B cell (primary cell): Measurements from ENCODE around the gene GDA. TPM values are rescaled to one million over a fixed set of nuclear protein-coding genes. Genes with fewer than 3 reads are reported as not detected.

Experiments
- ATAC-seq: fragments of 200-7000 bp; cut with Tn5 transposase; one replicate; pipeline ENCODE4 v1.10.0; 2021; ENCODE audit warnings: low read depth, mild to moderate bottlenecking, moderate number of reproducible peaks, moderate library complexity
- CTCF ChIA-PET: fragments of 350-600 bp; sonication (Branson Sonifier 250); formaldehyde crosslinking; loops from one replicate; lab custom pipeline; 2021; ENCODE audit warnings: antibody characterized with exemption, inconsistent platforms; lab: Charles Lee
- POLR2A ChIA-PET: fragments of 350-600 bp; sonication (Branson Sonifier 250); formaldehyde crosslinking; loops from one replicate; lab custom pipeline; 2021; ENCODE audit warnings: antibody characterized with exemption; lab: Charles Lee
- DNase-seq: peaks from one replicate; pipeline ENCODE4 v3.0.0; 2013
- H2AFZ ChIP-seq: 2 replicates; pipeline ENCODE4 v1.6.1; 2012; ENCODE audit warnings: mild to moderate bottlenecking, low read depth, low read length; ENCODE audit not compliant: insufficient read depth, poor library complexity, severe bottlenecking
- H3K27ac ChIP-seq, 2 donors: 1 replicate in 1 of 2; 2 replicates in 1 of 2; pipeline ENCODE4 v1.5.1; 2012 to 2013; ENCODE audit warnings: low read length in 2 of 2, mild to moderate bottlenecking in 2 of 2, moderate library complexity in 1 of 2
- H3K27me3 ChIP-seq, 4 experiments: fragments of 200-600 bp in 1 of 4; sonication (generic) in 1 of 4; replicated peaks in 1 of 4; 1 replicate in 2 of 4; 2 replicates in 2 of 4; pipeline versions ENCODE4 v1.6.1 to v1.7.0; 2013 to 2016; ENCODE audit warnings: low read length in 3 of 4, mild to moderate bottlenecking in 2 of 4, mixed read lengths in 1 of 4, moderate library complexity in 1 of 4; ENCODE audit not compliant: insufficient read depth in 4 of 4, control insufficient read depth in 3 of 4; ENCODE audit errors: control extremely low read depth in 1 of 4
- H3K36me3 ChIP-seq, 2 experiments: replicated peaks in 1 of 2; 1 replicate in 1 of 2; 2 replicates in 1 of 2; pipeline versions ENCODE4 v1.6.1 to v1.7.1; 2013; ENCODE audit warnings: low read length in 1 of 2; ENCODE audit not compliant: insufficient read depth in 2 of 2, control insufficient read depth in 1 of 2; ENCODE audit errors: control extremely low read depth in 1 of 2, extremely low read depth in 1 of 2
- H3K4me1 ChIP-seq, 2 donors: fragments of 200-600 bp in 1 of 2; sonication (generic) in 1 of 2; 1 replicate in 1 of 2; 2 replicates in 1 of 2; pipeline versions ENCODE4 v1.5.1 to v1.6.1; 2013 to 2017; ENCODE audit warnings: low read length in 2 of 2; ENCODE audit not compliant: control insufficient read depth in 2 of 2, insufficient read depth in 2 of 2
- H3K4me2 ChIP-seq: replicated peaks from 2 replicates; pipeline ENCODE3; 2012; ENCODE audit warnings: mild to moderate bottlenecking, low read depth, low read length; ENCODE audit not compliant: poor library complexity, severe bottlenecking
- H3K4me3 ChIP-seq, 5 experiments: fragments of 200-600 bp in 1 of 5; sonication (generic) in 1 of 5; 1 replicate in 3 of 5; 2 replicates in 2 of 5; pipeline versions ENCODE4 v1.5.1 to v1.7.0; 2011 to 2016; ENCODE audit warnings: low read length in 4 of 5, mild to moderate bottlenecking in 4 of 5, low read depth in 2 of 5, control low read depth in 1 of 5, moderate library complexity in 1 of 5; ENCODE audit not compliant: insufficient read depth in 1 of 5; ENCODE audit errors: control extremely low read depth in 1 of 5, extremely low read depth in 1 of 5
- H3K79me2 ChIP-seq: fragments of 200-600 bp; sonication (generic); one replicate; pipeline ENCODE4 v1.6.0; 2016; ENCODE audit warnings: low read length; ENCODE audit not compliant: control insufficient read depth, insufficient read depth
- H3K9ac ChIP-seq: fragments of 200-600 bp; sonication (generic); 2 replicates; pipeline ENCODE4 v1.6.1; 2017; ENCODE audit warnings: mild to moderate bottlenecking, low read length, moderate library complexity
- H3K9me3 ChIP-seq, 3 donors: one replicate each; pipeline versions ENCODE4 v1.6.1 to v1.7.1; 2013; ENCODE audit warnings: low read length in 2 of 3; ENCODE audit not compliant: control insufficient read depth in 2 of 3, insufficient read depth in 1 of 3; ENCODE audit errors: control extremely low read depth in 1 of 3
- H4K20me1 ChIP-seq: 2 replicates; pipeline ENCODE4 v1.6.0; 2012; ENCODE audit warnings: mild to moderate bottlenecking, low read length; ENCODE audit not compliant: insufficient read depth, control insufficient read depth, poor library complexity, severe bottlenecking
- H3K27ac Mint-ChIP-seq: one replicate; pipeline ENCODE4 v1.8.0; 2021; ENCODE audit warnings: mixed read lengths
- H3K27me3 Mint-ChIP-seq: one replicate; pipeline ENCODE4 v1.8.0; 2021; ENCODE audit warnings: mixed read lengths
- H3K4me1 Mint-ChIP-seq: one replicate; pipeline ENCODE4 v1.8.0; 2021; ENCODE audit warnings: mixed read lengths
- H3K4me3 Mint-ChIP-seq: one replicate; pipeline ENCODE4 v1.8.0; 2021; ENCODE audit warnings: mixed read lengths
- H3K9me3 Mint-ChIP-seq: one replicate; pipeline ENCODE4 v1.8.0; 2022; ENCODE audit warnings: mixed read lengths; ENCODE audit not compliant: insufficient read depth
- CTCF ChIP-seq: fragments of 200-600 bp; IDR thresholded peaks from one replicate; pipeline ENCODE4 v1.8.0; 2022; ENCODE audit warnings: antibody characterized with exemption, mild to moderate bottlenecking
- EZH2 ChIP-seq: IDR thresholded peaks from 2 replicates; pipeline ENCODE4 v1.6.1; 2012; ENCODE audit warnings: borderline replicate concordance, low read depth, mild to moderate bottlenecking, moderate library complexity, low read length; ENCODE audit not compliant: insufficient read depth, poor library complexity, severe bottlenecking
- WGBS: methylation state at CpG from one replicate; pipeline ENCODE4 v1.1.5; 2013; ENCODE audit warnings: missing lambda C conversion rate; ENCODE audit not compliant: insufficient coverage; 5-methylcytosine and 5-hydroxymethylcytosine counted together
- intact Hi-C: fragments of 100-400 bp; cut with micrococcal nuclease; formaldehyde crosslinking; loops from one replicate; pipeline ENCODE4 v1.10.0; 2022
- polyA plus RNA-seq: library from polyadenylated mRNA; depleted of rRNA; stranded (reverse); fragments of >200 nt; gene quantifications from 2 replicates; pipeline ENCODE4 v1.2.3, GENCODE V29; 2012
- total RNA-seq, 2 donors: library from RNA; stranded (reverse); fragments of 120-200 nt in 1 of 2; gene quantifications; 1 replicate in 1 of 2; 2 replicates in 1 of 2; pipeline versions ENCODE4 v1.2.3 to v1.2.4, GENCODE V29; 2013 to 2022

Gene GDA
- total and polyA plus RNA-seq, 2 donors (not counting 1 experiment from before 2014, with no cell fraction given) = not detected

- no peak overlapping the region for H3K27ac ChIP-seq
- no peaks in the 10 kb centered on the region for H3K4me1 ChIP-seq
- WGBS = no CpG with 5 or more reads among the region's 3 CpGs
- no peak overlapping the region for H2AFZ ChIP-seq
- no peak overlapping the region for H3K9ac ChIP-seq
- H3K27ac Mint-ChIP-seq = no peak overlapping the region
- intact Hi-C loops = no loop called here
- H3K27me3 Mint-ChIP-seq = peaks cover 21% of the 10 kb centered on the region
- no peaks in the 10 kb centered on the region for H3K9me3 ChIP-seq
- no peaks in the 10 kb centered on the region for H3K9me3 Mint-ChIP-seq
- no peak for DNase-seq
- H4K20me1 ChIP-seq = no peaks in the 10 kb centered on the region
- H3K79me2 ChIP-seq = no peaks in the 10 kb centered on the region
- no peak overlapping the region for H3K4me3 Mint-ChIP-seq
- no peak overlapping the region for H3K4me2 ChIP-seq
- no peaks in the 10 kb centered on the region for H3K4me1 Mint-ChIP-seq
- TF ChIP-seq CTCF = no peak
- no peak for TF ChIP-seq EZH2
- ChIA-PET CTCF (interaction anchor here (1.4 to 1.6 kb wide), 2 partner anchors 24 to 209 kb away, joined by 4 to 5 read pairs; no protein-coding TSS in a partner anchor), POLR2A (no interaction called here)
- peaks cover 0 to 3% (median 0%) of the 10 kb centered on the region in 4 experiments for H3K27me3 ChIP-seq
- no peaks in the 10 kb centered on the region for H3K36me3 ChIP-seq
- no peak overlapping the region for H3K4me3 ChIP-seq
- ATAC-seq = no peak
Observed at GRCh38 chr9:72247549-72247948, 98.3 kb downstream of the GDA start.

GRCh38 chr9:72251589-72251988 is 102.3 kb downstream of the GDA start:
- ATAC-seq = no peak
- Mint-ChIP-seq H3K9me3 (no peaks in the 10 kb centered on the region), H3K4me1 (no peaks in the 10 kb centered on the region), H3K27me3 (peaks cover 26% of the 10 kb centered on the region), H3K4me3 (no peak overlapping the region), H3K27ac (no peak overlapping the region)
- intact Hi-C loops = no loop called here
- no peak for TF ChIP-seq EZH2
- no peak for TF ChIP-seq CTCF
- ChIA-PET CTCF (interaction anchor here (1.5 kb wide), 1 partner anchor 20 kb away, joined by 3 read pairs; no protein-coding TSS in a partner anchor), POLR2A (no interaction called here)
- Histone ChIP-seq H3K27me3 (no peaks in the 10 kb centered on the region), H3K4me3 (no peak overlapping the region), H3K9ac (no peak overlapping the region), H3K9me3 (no peaks in the 10 kb centered on the region), H3K27ac (no peak overlapping the region), H4K20me1 (no peaks in the 10 kb centered on the region), H3K36me3 (no peaks in the 10 kb centered on the region), H3K79me2 (no peaks in the 10 kb centered on the region), H2AFZ (no peak overlapping the region), H3K4me1 (no peaks in the 10 kb centered on the region), H3K4me2 (no peak overlapping the region)
- WGBS = 89% methylated on average over 1 of the region's 1 CpG
- DNase-seq = no peak
